PC-3 (cell line): ENCODE results near the gene NTN3.

ENCODE experiments used
- EZH2 ChIP-seq: fragments of 300-600 bp; sonication (generic); IDR thresholded peaks from one replicate; pipeline ENCODE4 v1.6.1; 2017; ENCODE audit warnings: antibody characterized with exemption, mild to moderate bottlenecking, low read length; ENCODE audit not compliant: unreplicated experiment
- EZH2phosphoT487 ChIP-seq: fragments of 300-600 bp; sonication (generic); IDR thresholded peaks from 2 replicates; pipeline ENCODE4 v1.6.1; 2018; ENCODE audit warnings: mild to moderate bottlenecking, antibody characterized with exemption, low read length, borderline replicate concordance
- TF ChIP-seq, protein P1 (sequence below): fragments of 300-600 bp; sonication (generic); conservative IDR thresholded peaks from 2 replicates; pipeline ENCODE4 v1.5.1; 2017; ENCODE audit warnings: antibody characterized with exemption, low read depth, mild to moderate bottlenecking, low read length

DNA sequence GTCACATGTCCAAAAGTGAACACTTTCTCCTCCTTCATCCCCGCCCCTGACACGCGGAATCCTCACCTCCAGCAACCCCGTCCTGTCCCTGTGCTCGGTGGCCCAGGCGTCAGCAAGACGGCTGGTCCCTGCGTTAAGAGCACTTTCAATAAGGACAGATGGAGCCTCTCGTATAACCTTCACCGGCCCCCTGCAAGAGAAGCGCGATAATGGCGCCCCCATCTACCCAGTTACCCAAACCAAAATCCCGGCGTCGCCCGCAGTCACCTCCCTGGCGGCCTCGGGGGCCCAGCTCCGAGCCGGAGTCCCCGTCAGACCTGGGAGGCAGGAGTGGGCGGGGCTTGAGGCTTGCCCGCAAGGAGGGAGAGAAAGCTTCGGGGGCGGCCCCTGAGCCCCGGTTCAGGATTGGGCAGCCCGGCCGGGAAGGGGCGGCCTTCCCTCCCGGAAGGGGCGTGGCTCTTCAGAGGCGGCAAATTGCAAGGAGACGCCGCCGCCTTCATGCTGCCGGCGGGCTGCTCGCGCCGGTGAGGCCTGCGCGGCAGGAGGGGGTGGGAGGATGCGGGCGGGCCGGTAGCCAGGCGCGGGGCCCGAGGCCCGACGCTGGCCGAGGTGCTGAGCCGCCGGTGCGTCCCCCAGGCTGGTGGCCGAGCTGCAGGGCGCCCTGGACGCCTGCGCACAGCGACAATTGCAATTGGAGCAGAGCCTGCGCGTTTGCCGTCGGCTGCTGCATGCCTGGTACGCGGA lies 11.3 kb upstream of the NTN3 start, which contains the start of gene TEDC2:
- TF ChIP-seq EZH2 (no peak), EZH2phosphoT487 (no peak)
- TF ChIP-seq, protein P1, sequence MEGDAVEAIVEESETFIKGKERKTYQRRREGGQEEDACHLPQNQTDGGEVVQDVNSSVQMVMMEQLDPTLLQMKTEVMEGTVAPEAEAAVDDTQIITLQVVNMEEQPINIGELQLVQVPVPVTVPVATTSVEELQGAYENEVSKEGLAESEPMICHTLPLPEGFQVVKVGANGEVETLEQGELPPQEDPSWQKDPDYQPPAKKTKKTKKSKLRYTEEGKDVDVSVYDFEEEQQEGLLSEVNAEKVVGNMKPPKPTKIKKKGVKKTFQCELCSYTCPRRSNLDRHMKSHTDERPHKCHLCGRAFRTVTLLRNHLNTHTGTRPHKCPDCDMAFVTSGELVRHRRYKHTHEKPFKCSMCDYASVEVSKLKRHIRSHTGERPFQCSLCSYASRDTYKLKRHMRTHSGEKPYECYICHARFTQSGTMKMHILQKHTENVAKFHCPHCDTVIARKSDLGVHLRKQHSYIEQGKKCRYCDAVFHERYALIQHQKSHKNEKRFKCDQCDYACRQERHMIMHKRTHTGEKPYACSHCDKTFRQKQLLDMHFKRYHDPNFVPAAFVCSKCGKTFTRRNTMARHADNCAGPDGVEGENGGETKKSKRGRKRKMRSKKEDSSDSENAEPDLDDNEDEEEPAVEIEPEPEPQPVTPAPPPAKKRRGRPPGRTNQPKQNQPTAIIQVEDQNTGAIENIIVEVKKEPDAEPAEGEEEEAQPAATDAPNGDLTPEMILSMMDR = no peak
